COR-L47 (cell line): Measurements from ENCODE around the gene CMIP.

ENCODE experiments used
- DNase-seq: peaks from one replicate; lab custom pipeline; 2025; lab: John Stamatoyannopoulos, UW

Gene CMIP

GRCh38 chr16:81462683-81463082 lies 18.1 kb downstream of the CMIP start:
- DNase-seq, result no peak

GRCh38 chr16:81463296-81463890 lies 18.8 kb downstream of the CMIP start:
- no peak for DNase-seq

GRCh38 chr16:81464279-81464678 lies 19.7 kb downstream of the CMIP start:
- no peak for DNase-seq

- no peak for DNase-seq
These were observed 20.9 kb downstream of the CMIP start for GRCh38 chr16:81465375-81465943.

GRCh38 chr16:81466356-81466980 lies 21.9 kb downstream of the CMIP start:
- no peak for DNase-seq

GRCh38 chr16:81467072-81467471 lies 22.5 kb downstream of the CMIP start:
- DNase-seq, result no peak

DNA sequence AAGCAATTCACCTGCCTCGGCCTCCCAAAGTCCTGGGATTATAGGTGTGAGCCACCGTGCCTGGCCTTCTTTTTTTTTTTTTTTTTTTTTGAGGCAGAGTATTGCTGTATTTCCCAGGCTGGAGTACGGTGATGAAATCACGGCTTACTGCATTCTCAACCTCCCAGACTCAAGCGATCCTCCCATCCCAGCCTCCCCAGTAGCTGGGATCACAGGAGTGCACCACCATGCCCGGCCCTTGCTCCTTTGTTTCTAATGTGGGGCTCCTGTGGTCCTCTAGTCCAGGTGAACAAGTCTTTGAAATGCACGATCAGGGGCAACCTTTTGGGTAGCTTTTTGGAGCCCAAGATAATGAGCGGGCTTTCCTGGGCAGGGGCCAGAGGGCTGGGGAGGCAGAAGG lies 23.2 kb downstream of the CMIP start:
- DNase-seq, result no peak

DNA sequence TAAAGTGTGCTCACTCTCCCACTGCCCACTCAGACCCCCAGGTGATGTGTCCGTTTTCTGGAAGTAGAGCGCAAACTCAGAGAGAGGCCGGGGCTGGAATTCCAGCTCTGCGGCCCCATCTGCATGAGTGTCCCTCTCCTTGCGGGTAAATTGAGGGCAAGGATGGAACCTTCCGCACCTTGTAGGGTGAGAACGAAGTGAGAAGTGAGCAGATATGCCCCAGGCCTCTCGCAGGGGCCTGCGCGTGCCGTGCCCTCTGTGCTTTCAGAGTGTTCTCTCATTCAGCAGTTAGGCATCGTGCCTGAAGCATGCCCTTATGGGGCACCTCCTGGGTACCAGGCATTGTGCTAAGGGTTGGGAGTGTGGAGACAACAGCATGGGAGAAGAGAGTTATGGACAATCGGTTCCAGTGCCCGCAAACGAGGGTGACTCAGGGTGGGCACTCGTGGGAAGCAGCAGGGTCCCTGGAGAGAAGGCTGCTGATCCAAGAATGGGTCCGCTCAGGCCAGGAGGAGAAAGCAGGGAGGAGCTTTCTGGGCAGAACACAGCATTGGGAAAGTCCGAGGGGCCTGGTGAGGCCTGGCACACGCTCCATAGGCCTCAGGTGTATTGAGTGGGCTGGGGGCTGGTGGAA lies 23.8 kb downstream of the CMIP start:
- DNase-seq, result no peak

- no peak for DNase-seq
These were observed 24.6 kb downstream of the CMIP start for GRCh38 chr16:81469183-81469677.

DNA sequence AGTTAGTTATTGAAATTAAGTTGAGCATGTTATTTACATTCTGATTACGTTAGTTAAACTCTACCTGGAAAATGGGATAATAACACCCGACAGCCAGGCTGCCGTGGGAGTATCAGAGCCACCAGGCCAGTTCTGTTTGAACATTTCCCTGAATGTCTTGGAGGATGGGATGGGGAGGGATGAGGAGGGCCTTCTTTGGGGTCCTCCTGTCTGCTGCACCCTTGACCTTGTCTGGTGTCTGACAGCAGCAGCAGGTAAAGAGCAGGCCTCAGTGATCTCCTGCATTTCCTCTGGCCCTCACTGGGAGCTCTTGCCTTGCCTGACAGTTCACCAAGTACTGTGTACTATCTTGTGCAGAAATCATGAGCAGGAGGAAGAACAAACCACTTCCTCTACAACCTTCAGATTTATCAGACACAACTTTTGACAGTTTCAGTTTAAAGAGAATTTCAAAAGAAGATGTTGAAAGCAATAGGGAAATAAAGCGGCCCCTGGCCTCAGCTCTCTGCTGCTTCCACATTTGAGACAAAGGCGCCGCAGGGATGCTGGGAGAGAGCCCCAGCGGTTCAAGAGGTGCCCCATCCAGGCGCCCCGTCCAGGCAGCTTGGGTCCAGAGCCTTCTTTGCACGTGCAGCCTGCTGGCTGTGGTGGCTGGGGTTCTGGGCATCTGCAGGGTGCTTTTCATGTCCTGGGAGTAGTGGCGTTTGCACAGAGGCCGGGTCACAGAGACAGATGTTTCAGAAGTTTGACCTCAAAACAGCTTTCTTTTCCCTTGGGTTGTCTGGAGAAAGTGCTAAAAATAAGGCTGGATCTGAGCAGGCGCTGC lies 25.3 kb downstream of the CMIP start:
- no peak for DNase-seq

DNA sequence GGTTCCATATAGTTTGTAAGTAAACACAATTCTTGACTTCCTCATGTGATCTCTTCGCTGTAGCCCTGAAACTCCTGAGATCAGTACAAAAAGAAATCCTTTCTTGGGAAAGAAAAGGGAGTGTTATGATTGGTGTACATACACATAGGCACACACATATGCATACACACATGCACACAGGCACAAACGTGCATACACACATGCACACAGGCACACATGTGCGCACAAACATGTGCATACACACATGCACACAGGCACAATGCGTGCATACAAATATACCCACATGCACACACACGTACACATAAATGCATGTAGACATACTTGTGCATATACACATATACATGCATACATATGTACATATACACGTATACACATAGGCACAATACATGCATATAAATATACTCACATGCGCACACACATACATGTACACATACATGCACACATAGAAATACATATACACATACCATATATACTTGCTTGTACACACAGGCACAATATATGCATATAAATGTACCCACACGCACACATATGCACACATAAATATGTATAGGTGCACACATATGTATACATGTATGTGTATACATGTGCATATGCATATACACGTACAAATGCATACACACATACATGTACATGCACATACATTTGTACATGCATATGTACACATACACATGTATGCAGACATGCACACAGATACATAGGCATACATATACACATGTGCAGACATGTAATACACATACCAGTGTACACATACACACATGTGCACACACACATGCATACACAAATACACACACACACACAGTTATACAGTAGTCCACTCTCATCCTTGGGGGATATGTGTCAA lies 26.4 kb downstream of the CMIP start:
- no peak for DNase-seq

DNA sequence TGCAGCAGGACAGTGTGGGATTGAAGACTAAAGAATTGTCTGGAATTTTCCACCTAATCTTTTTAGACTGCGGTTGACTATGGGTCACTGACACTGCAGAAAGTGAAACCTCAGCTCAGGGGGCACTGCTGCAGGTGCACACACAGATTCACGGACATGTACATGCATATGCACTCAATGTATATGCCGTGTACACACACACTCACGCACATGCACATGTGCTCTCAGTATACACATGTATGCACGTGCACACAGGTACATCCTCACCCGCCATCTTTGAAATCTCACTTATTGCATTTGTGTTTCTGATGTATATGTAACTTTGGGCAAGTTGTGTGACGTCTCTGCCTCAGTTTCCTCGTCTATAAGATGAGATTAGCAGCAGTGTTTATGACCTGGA lies 27.3 kb downstream of the CMIP start:
- DNase-seq, result no peak

GRCh38 chr16:81472391-81472790 lies 27.8 kb downstream of the CMIP start:
- no peak for DNase-seq

GRCh38 chr16:81473066-81473488 lies 28.5 kb downstream of the CMIP start:
- DNase-seq, result no peak

GRCh38 chr16:81473558-81473957 lies 28.9 kb downstream of the CMIP start:
- DNase-seq, result no peak

DNA sequence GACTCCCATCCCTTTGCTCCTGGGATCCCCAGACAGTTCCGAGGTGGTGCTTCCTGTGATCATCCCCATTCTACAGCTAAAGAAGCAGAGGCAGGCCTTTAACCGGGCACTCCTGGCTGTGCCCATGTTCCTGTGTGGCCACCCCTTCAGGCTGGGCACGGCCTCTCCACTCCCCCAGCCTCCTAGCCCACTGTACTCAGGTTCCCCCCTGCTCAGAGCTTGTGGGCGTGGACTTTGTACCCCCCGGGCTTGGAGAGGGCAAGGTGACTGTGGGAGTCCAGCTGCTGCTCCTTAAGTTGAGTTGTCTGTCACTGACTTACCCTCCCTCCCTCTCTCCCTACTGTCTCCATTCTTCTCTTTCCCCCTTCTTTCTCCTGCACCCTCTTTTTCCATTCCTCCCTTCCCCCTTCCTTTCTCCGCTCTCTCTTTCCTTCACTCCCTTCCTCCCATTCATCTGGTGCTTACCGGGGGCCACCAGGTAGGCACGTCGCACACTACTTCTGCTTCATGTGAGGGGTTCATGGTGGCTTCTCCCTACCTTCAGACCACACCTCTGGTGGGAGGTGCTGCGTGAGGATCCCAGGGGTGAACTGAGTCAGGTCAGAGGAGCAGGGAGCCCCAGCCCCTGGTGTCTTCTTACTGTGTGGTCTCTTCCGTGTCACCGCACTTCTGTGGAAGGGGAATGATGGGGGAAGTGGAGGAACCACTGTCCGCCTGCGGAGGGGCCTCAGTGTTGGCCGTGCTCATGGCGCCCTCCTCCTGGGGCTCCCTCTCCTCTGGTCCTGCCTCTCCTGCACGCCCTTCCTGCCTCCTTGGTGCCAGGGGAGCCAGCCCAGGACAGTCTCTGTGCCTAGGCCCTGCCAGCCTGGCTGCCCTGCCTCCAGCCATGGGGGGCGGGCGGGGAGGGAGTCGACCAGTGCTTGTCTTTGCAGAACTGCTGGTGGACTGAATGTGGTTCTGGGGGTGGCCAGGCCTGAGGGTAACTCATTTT lies 29.7 kb downstream of the CMIP start:
- DNase-seq, result no peak

GRCh38 chr16:81477697-81478693 lies 33.4 kb downstream of the CMIP start:
- DNase-seq, result no peak

GRCh38 chr16:81478876-81479511 lies 34.4 kb downstream of the CMIP start:
- DNase-seq, result no peak
